GM12873 (cell line): Measurements from ENCODE around the gene MAP3K15.

Source experiments
- TF ChIP-seq, protein P1 (sequence below): IDR thresholded peaks from 2 replicates; pipeline ENCODE4 v1.5.1; 2012; ENCODE audit warnings: low read depth, mild to moderate bottlenecking, moderate library complexity, low read length, control low read depth; ENCODE audit not compliant: insufficient read depth; ENCODE audit errors: missing control alignments

Gene MAP3K15

DNA sequence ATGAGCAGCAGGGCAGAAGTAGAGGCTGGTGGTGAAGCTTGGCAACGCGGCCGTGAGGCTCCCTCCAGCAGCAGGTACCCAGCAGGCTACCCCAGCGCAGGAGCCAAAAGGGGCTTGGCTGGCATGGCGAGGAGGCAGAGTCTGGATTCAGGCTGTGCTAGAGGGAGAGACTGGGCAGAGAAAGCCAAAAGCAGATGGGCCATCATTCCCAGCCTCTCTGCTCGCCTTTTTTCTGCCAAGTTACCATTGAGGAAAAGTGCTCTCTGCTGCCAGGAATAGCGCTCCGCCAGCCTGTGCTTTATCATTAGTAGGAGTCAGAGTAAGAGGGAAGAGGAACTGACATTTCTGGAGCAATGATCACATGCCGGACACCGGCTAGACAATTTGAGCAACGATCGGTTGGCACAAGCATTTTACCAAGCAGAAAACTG is 28.7 kb upstream of the MAP3K15 start:
- TF ChIP-seq, protein P1, sequence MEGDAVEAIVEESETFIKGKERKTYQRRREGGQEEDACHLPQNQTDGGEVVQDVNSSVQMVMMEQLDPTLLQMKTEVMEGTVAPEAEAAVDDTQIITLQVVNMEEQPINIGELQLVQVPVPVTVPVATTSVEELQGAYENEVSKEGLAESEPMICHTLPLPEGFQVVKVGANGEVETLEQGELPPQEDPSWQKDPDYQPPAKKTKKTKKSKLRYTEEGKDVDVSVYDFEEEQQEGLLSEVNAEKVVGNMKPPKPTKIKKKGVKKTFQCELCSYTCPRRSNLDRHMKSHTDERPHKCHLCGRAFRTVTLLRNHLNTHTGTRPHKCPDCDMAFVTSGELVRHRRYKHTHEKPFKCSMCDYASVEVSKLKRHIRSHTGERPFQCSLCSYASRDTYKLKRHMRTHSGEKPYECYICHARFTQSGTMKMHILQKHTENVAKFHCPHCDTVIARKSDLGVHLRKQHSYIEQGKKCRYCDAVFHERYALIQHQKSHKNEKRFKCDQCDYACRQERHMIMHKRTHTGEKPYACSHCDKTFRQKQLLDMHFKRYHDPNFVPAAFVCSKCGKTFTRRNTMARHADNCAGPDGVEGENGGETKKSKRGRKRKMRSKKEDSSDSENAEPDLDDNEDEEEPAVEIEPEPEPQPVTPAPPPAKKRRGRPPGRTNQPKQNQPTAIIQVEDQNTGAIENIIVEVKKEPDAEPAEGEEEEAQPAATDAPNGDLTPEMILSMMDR, result no peak

DNA sequence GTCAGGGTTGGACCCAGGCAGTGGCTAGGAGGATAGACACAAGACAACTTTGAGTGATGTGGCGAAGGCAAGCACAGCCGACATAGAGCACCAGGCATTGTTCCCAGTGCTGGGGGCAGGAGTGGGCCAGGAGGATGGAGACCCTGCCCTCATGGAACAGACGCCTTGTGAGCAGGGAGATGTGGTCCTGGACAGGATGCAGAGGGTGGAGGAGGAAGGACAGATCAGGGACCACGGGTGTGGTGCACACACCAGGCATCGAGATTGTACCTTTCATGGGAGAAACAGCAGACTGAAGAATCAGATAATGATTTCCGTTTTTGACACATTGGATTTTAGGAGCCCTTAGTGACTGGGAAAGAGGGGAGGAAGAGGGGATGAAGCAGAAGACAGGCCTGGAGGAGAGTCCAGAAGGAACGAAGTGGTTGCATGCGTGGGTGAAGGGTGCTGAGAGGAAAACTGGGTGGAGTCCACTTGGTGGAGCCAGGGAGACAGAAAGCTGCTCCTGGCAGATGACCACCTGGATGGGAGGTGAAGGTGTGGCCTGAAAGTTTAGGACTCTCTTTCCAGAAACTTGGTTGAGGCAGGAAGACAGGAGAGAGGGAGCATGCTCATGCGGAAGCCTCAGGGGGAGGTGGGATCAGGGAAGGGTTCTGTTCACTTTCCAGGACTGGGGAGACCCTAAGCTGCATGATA is 27.9 kb upstream of the MAP3K15 start:
- TF ChIP-seq, protein P1, result no peak

DNA sequence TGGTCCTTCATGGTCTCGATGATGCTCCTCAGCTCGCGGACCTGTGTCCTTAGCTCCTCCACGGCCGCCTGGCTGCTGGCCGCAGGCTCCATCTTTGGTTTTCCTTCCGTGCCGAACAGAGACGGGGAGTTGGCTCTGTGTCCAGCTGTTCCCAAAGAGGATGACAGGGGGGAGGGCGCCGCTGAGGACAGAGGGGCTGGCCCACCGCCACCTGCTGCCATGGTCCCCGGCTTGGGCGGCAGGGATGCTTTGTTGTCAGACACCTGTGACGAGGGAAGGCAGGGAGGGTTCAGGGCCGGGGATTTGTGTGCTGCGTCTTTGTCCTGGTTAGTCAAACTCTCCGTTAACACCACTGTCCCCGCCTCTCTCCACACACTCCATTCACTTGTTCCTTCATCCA is 26.6 kb upstream of the MAP3K15 start:
- TF ChIP-seq, protein P1, result no peak

DNA sequence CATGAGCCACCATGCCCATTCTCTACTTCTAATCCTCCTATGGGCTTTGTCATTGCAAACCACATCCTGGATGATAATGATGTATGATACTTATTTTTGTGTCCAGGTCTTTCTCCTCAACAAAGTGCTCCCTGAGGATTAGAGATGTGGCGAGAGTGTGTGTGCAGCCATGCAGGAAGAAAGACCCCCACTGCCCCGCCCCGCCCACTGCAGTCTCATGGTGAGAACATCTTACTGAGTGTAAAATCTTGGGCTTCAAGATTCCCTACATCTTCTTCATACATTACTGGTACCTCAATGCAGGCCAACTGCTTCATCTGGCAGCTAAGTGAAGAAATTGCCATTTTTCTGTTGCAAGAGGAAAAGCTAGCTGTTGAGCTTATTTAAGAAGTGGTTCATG is 25.9 kb upstream of the MAP3K15 start:
- TF ChIP-seq, protein P1, result no peak

DNA sequence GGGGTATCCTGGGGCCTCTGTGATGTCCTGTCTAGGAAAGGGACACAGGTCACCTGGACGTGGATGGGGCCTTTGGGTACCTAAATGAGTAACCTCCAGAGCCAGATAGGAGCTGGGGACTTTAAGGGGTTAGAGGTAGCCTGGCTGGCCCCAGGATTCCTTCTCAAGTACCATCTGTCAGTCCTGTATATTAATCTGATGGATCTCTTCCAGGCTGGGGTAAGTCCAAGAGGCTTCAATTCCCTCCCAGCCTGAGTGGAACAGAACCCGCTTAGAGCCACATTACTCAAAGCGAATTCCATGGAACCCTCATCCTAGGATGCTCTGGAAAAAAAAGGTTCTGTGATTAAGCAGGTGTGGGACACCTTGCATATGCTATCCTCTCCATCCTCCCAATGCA is 24.8 kb upstream of the MAP3K15 start:
- TF ChIP-seq, protein P1, result no peak

DNA sequence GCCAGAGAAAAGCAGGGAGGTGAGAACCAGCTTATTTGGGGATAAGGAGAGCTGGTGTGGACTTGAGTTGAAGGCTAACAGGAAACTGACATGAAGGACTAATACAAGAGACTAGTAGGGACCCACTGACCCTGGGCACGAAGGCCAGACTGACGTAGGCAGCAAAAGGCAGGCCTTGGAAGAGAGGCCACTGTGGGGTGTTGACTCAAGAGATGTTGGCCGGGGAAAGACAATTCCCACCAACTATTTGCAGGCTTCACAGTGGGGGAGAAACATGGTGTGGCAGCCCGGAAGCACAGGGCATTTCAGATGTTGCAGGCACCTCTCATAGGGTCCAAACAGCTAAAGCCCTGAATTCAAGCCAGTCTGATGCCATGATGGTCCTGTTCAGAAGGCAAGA is 24.4 kb upstream of the MAP3K15 start:
- TF ChIP-seq, protein P1, result no peak

DNA sequence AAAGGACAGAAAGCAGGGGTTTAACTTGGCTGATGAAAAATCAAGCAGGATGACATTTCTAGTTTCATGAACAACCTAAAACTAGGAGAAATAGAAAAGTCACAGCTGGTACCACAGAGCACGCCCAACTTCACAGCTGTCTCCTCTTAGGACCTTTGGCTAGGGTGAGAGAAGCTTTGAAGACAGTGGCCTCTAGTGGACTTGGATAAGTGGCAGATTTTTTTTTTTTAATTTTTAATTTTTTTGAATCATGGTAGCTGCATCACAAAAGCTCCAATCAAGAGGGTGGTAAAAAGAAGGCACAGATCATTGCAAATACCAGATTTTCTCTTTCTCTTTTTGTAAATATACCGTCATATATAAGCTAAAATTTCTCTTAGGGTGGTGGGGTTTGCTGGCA is 20.2 kb upstream of the MAP3K15 start:
- TF ChIP-seq, protein P1, result peak; percentile 21

DNA sequence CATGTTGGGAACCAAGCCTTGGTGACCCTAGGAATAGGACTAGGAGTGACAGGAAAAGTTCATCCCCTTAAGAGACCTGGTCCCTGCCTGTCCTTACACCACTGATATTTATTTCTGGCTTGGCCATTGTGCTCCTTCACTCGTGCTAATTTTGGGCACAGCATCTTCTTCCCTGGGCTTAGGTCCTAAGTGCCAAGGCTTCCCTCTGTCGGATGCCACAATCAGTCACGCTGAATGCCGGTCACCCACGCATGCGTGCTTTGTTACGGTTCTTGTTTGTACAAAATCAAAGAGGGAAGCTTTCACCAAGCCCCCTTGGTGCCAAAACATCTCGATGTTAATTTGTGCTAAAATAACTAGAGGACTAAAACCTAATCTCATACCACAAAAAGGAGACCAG is 17.4 kb upstream of the MAP3K15 start:
- TF ChIP-seq, protein P1, result no peak
